ENCODE data around the gene DYRK1B.
"Not testable (repeated sequence)": the region's sequence is repeated elsewhere in the genome, so short reads cannot be mapped to it uniquely, and the experiment has no call there.

Gene DYRK1B

DNA sequence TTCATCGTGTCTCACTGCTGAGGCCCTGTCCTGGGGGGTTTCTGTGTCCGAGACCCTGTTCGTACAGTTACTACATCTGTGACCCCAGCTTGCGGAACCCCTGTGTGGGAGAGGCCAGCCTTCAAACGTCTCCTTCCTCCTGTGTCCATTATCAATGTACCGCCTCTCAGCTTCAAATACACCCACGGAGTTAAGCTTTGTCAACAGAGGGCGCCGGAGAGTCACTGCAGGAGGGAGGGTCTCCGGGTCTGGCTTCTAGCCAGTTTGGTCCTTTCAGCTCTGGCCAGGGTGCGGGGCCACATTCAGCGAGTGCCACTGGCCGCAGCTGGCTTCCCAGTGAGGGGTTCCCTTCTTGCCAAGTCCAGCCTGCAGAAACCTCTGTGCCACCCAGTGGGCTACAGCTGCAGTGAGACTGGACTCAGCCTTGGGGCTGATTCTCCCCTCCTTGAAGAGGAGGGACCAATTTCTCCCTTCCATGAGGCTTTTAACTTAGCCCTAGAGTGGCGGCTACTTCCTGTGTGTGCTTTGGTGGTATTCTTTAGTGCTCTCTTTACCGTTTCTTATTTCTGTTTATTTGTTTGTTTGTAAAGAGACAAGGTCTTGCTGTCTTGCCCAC, 47.6 kb upstream of the DYRK1B start:
- H3K4me1 ChIP-seq (ENCODE audit: control insufficient read depth, insufficient read depth, low read length); H3K4me3 ChIP-seq (ENCODE audit: low read depth, low read length); H3K9me3 ChIP-seq (ENCODE audit: control insufficient read depth, insufficient read depth, low read depth, low read length); H3K27ac ChIP-seq (ENCODE audit: extremely low read depth, low read depth, low read length); POLR2A ChIA-PET; H3K36me3 ChIP-seq (ENCODE audit: control insufficient read depth in 2 of 2, insufficient read depth in 1 of 2, low read length in 2 of 2): not testable (repeated sequence)
- CTCF ChIA-PET: interaction anchor here (0.6 to 0.8 kb wide), 2 partner anchors 88 to 278 kb away, joined by 3 read pairs; no protein-coding TSS in a partner anchor

DNA sequence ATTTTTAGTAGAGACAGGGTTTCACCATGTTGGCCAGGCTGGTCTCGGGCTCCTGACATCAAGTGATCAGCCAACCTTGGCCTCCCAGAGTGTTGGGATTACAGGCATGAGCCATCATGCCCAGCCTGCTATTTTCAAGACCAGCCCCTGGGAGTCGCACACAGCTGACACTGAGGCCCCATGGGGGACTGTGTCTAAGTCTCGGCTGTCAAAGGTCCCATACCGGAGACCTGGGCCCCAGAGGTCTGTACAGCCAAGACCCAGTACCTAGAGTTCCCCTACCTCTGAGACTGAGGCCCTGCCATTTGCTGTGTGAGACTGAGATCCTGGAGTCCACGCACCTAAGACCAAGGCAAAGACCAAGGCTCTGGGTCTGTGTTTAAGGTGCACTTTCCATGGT, 46.3 kb upstream of the DYRK1B start:
- H3K36me3 ChIP-seq (ENCODE audit: control insufficient read depth in 2 of 2, insufficient read depth in 1 of 2, low read length in 2 of 2); H3K9me3 ChIP-seq (ENCODE audit: control insufficient read depth, insufficient read depth, low read depth, low read length); H3K4me1 ChIP-seq (ENCODE audit: control insufficient read depth, insufficient read depth, low read length); POLR2A ChIA-PET; H3K4me3 ChIP-seq (ENCODE audit: low read depth, low read length); H3K27ac ChIP-seq (ENCODE audit: extremely low read depth, low read depth, low read length): not testable (repeated sequence)
- CTCF ChIA-PET: interaction anchor here (1.1 kb wide), 1 partner anchor 90 kb away, joined by 3 read pairs; the partner anchor contains the start of gene PSMC4

GRCh38 chr19:39879796-39880195, 45.8 kb upstream of the DYRK1B start:
- CTCF ChIA-PET: interaction anchor here (1.1 kb wide), 1 partner anchor 91 kb away, joined by 3 read pairs; the partner anchor contains the start of gene PSMC4
- H3K4me3 ChIP-seq (ENCODE audit: low read depth, low read length); H3K27ac ChIP-seq (ENCODE audit: extremely low read depth, low read depth, low read length); H3K36me3 ChIP-seq (ENCODE audit: control insufficient read depth in 2 of 2, insufficient read depth in 1 of 2, low read length in 2 of 2); POLR2A ChIA-PET; H3K4me1 ChIP-seq (ENCODE audit: control insufficient read depth, insufficient read depth, low read length); H3K9me3 ChIP-seq (ENCODE audit: control insufficient read depth, insufficient read depth, low read depth, low read length): not testable (repeated sequence)

GRCh38 chr19:39878866-39879265, 44.9 kb upstream of the DYRK1B start:
- TF ChIP-seq ZNF311 (tag by site-specific recombination; IDR thresholded peaks at IDR 0.05; ENCODE audit: borderline replicate concordance) (0 out of 2 replicates have a peak, but pooled peaks have one; percentile 27), ZNF571 (tag by site-specific recombination; IDR thresholded peaks at IDR 0.05) (0 out of 2 replicates have a peak, but pooled peaks have one; percentile 16), ZNF555 (tag by site-specific recombination; conservative IDR thresholded peaks at IDR 0.05) (0 out of 2 replicates have a peak, but pooled peaks have one; percentile 1)
- TF ChIP-seq, protein P1, sequence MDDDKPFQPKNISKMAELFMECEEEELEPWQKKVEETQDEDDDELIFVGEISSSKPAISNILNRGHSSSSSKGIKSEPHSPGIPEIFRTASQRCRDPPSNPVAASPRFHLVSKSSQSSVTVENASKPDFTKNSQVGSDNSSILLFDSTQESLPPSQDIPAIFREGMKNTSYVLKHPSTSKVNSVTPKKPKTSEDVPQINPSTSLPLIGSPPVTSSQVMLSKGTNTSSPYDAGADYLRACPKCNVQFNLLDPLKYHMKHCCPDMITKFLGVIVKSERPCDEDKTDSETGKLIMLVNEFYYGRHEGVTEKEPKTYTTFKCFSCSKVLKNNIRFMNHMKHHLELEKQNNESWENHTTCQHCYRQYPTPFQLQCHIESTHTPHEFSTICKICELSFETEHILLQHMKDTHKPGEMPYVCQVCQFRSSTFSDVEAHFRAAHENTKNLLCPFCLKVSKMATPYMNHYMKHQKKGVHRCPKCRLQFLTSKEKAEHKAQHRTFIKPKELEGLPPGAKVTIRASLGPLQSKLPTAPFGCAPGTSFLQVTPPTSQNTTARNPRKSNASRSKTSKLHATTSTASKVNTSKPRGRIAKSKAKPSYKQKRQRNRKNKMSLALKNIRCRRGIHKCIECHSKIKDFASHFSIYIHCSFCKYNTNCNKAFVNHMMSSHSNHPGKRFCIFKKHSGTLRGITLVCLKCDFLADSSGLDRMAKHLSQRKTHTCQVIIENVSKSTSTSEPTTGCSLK (tag by site-specific recombination; IDR thresholded peaks at IDR 0.05): 0 out of 2 replicates have a peak, but pooled peaks have one; percentile 46
- H3K27ac ChIP-seq (ENCODE audit: extremely low read depth, low read depth, low read length); H3K4me3 ChIP-seq (ENCODE audit: low read depth, low read length); H3K36me3 ChIP-seq (ENCODE audit: control insufficient read depth in 2 of 2, insufficient read depth in 1 of 2, low read length in 2 of 2); POLR2A ChIA-PET; H3K9me3 ChIP-seq (ENCODE audit: control insufficient read depth, insufficient read depth, low read depth, low read length); H3K4me1 ChIP-seq (ENCODE audit: control insufficient read depth, insufficient read depth, low read length): not testable (repeated sequence)
- CTCF ChIA-PET: interaction anchor here (0.6 to 1.3 kb wide), 5 partner anchors 33 to 484 kb away, joined by 3 to 5 read pairs (median 3); partner anchors contain the start of gene PSMC4

DNA sequence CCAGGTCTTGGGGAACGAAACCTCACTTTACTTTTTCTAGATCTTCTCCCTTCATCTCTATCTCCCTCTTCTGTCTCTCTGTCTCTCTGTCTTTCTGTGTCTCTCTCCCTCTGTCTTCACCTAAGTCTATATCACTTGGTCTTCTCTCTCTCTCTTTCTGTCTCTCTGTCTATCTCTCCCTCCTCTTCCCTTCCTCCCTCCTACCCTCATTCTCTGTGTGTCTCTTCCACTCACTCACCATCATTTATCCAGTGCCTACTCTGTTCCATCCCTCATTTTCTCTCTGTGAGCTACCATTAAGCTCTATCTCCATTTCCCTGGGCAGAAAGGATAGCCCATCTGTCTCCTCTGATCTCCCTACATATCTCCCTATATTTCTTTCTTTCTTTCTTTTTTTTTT, 44.4 kb upstream of the DYRK1B start:
- Histone ChIP-seq H3K4me1 (ENCODE audit: control insufficient read depth, insufficient read depth, low read length) (no peaks in the 10 kb centered on the region), H3K9me3 (ENCODE audit: control insufficient read depth, insufficient read depth, low read depth, low read length) (no peaks in the 10 kb centered on the region), H3K36me3 (ENCODE audit: control insufficient read depth in 2 of 2, insufficient read depth in 1 of 2, low read length in 2 of 2) (no peaks in the 10 kb centered on the region), H3K27ac (ENCODE audit: extremely low read depth, low read depth, low read length) (0 out of 2 replicates have a peak overlapping the region, but pooled peaks have one; percentile 24), H3K4me3 (ENCODE audit: low read depth, low read length) (no peak overlapping the region)
- ChIA-PET CTCF (interaction anchor here (0.6 to 1.3 kb wide), 5 partner anchors 33 to 484 kb away, joined by 3 to 5 read pairs (median 3); partner anchors contain the start of gene PSMC4), POLR2A (no interaction called here)
- TF ChIP-seq ZSCAN30 (tag by site-specific recombination; IDR thresholded peaks at IDR 0.05) (no peak), GFI1B (tag by site-specific recombination; IDR thresholded peaks at IDR 0.05) (no peak), ZNF558 (tag by site-specific recombination; IDR thresholded peaks at IDR 0.05) (no peak), WT1 (tag by site-specific recombination; IDR thresholded peaks at IDR 0.05) (no peak), ZNF140 (tag by site-specific recombination; IDR thresholded peaks at IDR 0.05) (no peak), MZF1 (tag by site-specific recombination; IDR thresholded peaks at IDR 0.05; ENCODE audit: borderline replicate concordance) (no peak), ZNF530 (tag by site-specific recombination; IDR thresholded peaks at IDR 0.05; ENCODE audit: low read depth) (no peak; the same call in 1 of the 2 replicates), ZNF202 (tag by site-specific recombination; IDR thresholded peaks at IDR 0.05; ENCODE audit: borderline replicate concordance) (no peak), IKZF3 (tag by site-specific recombination; IDR thresholded peaks at IDR 0.05) (no peak), ATF2 (tag by site-specific recombination; IDR thresholded peaks at IDR 0.05; ENCODE audit: low read depth) (no peak)
- TF ChIP-seq, protein P2, sequence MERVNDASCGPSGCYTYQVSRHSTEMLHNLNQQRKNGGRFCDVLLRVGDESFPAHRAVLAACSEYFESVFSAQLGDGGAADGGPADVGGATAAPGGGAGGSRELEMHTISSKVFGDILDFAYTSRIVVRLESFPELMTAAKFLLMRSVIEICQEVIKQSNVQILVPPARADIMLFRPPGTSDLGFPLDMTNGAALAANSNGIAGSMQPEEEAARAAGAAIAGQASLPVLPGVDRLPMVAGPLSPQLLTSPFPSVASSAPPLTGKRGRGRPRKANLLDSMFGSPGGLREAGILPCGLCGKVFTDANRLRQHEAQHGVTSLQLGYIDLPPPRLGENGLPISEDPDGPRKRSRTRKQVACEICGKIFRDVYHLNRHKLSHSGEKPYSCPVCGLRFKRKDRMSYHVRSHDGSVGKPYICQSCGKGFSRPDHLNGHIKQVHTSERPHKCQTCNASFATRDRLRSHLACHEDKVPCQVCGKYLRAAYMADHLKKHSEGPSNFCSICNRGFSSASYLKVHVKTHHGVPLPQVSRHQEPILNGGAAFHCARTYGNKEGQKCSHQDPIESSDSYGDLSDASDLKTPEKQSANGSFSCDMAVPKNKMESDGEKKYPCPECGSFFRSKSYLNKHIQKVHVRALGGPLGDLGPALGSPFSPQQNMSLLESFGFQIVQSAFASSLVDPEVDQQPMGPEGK (tag by site-specific recombination; IDR thresholded peaks at IDR 0.05): no peak
